Activated CD4-positive, alpha-beta T cell treated with anti-CD3 and anti-CD28 coated beads, Interleukin-2, Interleukin-4, amounts not matched to agents 100 ng/mL and 50 ng/mL, durations not matched to agents 16 hours and 8 hours (primary cell): ENCODE results near the gene RTTN.
"Not testable (repeated sequence)": the region's sequence is repeated elsewhere in the genome, so short reads cannot be mapped to it uniquely, and the experiment has no call there.

Experiments used
- DNase-seq: peaks from one replicate; pipeline ENCODE4 v3.0.0-alpha.2; 2020; ENCODE audit warnings: low spot score

The RTTN gene

DNA sequence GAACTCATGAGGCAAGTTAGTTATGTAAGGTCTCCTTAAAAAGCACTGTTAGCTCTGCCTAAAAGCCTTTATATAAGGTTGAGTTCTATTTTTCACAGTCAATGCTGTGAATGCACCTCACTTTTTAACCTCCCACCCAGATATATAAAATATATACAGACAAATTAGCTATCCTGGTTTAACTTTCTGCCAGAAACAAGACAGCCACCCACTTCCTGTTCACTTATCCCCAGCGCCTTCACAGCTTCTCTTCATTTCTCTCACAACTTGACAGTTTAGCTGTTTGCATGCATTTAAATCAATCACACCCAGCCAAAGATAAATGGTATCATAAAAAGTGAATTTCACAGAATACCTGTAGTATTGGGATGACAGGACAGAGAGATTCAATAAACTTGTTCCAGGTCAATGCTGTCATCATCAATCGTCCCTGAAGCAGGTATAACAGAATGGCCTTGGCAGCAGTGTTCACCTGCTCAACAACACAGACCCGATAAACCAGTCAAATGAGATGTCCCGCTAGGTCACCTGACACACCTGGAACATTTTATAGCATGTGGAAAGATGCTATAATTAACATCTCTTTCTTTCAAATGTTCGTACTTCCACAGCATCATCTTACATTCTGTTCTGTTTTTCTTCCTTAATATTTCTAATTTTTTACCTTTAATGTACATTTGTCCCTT is 55.7 kb downstream of the RTTN start:
- DNase-seq: no peak

GRCh38 chr18:70149156-70149555 is 56.3 kb downstream of the RTTN start:
- no peak for DNase-seq

DNA sequence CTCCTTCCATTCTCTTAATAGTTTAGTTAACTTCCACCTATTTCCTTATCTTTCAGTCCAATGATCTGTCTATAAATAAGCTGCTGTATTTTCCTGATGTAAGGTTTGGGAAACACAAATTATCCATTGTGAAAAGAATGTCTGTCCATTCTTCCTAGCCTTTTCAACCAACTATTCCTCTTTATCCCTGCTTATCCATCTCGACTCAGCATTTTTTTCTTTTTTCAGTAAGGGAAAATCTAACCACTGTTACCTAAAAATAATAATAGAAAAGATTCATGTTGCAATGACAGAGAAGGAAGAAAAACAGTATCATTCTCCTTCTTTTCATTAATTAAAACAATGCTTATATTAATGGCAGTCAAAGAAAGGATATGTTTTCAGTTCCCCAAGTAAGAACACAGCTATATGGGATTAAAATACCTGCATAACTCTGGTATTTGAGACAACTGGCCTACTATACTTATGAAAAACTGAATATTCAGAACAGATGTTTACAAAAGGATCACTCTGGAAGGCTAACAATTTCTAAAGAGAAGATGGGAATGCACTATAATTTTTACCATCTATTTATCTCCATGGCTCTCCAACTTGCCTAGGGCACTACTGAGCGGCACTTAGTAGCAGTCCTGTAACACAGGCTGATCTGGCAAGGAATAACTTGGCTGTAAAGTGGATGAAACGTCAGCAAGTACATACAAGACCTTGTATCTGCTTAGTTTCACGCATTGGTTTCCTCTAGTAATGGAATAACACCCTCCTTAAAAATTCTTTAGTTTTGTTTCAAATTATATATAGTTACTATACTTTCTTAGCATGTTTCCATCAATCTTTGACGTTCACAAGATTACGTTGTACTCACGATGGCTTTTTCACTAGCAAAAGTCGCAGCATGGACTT is 57.2 kb downstream of the RTTN start:
- no peak for DNase-seq

- no peak for DNase-seq
These were observed 59.3 kb downstream of the RTTN start for GRCh38 chr18:70146174-70146573.

GRCh38 chr18:70142001-70142400 is 63.5 kb downstream of the RTTN start:
- no peak for DNase-seq

GRCh38 chr18:70139138-70139537 is 66.3 kb downstream of the RTTN start:
- no peak for DNase-seq

DNA sequence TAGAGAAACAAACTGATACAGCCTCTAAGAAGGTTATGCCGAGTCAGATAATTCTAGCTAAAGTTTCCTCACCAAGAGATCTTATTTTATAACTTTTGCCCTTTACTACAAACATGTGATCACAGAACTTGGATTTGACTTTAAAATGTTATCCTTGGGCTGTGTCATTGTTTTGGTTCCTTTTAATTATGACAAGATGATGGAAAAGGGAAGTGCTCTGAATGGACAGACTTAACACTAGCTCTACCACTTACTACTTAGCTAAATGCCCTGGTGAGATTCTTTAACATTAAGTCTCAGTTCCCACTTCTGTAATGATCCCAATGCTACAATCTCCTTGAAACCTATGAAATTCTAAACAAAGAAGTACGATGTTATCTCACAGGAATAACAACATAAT is 69.9 kb downstream of the RTTN start:
- DNase-seq: no peak

DNA sequence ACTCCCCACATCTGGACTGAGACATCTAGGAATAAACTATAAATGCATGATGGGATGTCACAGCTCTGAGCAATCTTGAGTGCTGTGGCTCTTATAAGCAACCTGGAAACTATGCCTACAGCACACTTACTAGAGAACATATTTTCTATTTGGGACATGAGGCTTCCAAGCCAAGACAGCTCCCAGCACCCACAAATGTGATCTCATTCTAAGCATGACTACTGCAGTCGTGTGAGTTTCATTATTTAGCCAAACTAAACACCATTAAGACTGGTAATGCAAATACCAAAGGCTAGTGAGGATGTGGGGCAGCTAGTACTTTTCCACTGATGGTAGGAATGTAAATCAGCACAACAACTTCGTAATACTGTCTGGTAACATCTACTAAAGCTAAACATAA is 72.5 kb downstream of the RTTN start:
- DNase-seq: no peak

- DNase-seq: no peak
These were observed 77.2 kb downstream of the RTTN start for GRCh38 chr18:70128271-70128670.

GRCh38 chr18:70127359-70127758 is 78.1 kb downstream of the RTTN start:
- DNase-seq: no peak

- no peak for DNase-seq
These were observed 78.7 kb downstream of the RTTN start for GRCh38 chr18:70126832-70127231.

DNA sequence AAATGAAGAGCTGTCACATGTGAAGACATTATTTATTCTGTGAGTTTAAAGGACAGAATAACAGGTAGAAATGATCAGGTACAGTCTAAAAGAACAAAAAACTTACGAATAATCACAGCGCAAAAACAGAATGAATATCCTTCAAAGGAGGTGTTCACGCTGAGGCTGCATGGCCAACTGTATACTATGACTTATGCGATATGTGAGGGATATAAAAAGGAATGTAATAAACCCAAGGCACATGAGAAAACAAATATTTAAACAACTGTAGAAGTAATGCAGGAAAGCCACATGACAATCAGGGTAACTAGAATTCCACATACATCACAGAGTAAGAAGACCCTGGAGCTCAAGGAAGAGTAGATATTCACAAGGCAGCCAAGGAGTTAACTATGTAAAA is 81.3 kb downstream of the RTTN start:
- no peak for DNase-seq

DNA sequence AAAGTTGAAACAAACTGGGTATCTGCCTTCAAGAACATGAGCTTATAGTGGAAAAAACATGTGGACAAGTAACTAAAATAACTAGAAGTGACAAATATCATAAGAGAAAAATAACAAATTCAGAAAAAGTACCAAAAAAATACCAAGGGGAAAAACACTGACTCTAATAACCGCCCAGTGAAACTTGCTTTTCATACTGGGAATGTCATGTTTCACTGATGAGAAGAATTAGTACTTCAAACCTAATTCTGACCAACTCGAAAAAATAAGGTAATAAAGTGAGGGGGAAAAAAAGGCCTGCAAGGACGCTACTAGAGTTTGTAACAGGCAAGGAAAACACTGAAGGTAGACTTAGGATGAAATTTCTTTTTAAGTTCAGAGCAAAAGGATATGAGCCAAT is 83.6 kb downstream of the RTTN start:
- DNase-seq: no peak

DNA sequence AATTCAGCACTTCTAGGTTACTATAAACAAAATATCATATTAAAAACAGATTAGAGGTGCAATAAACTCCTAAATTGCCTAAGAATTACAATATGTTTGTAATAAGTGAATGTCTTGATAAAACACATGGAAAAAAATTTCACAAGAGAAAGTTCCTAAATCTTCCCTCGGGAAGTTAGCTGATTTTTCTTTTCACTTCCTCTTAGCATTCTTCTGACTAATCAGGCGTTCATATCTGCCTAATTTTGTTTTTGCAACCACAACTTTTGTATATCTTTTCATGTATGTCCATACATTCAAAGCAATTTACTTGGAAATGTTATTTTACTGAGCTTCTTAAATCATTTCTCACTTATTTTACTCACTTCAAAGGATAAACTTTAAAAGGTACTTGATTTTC is 88.5 kb downstream of the RTTN start:
- no peak for DNase-seq

GRCh38 chr18:70113511-70113910 is 92.0 kb downstream of the RTTN start:
- no peak for DNase-seq

DNA sequence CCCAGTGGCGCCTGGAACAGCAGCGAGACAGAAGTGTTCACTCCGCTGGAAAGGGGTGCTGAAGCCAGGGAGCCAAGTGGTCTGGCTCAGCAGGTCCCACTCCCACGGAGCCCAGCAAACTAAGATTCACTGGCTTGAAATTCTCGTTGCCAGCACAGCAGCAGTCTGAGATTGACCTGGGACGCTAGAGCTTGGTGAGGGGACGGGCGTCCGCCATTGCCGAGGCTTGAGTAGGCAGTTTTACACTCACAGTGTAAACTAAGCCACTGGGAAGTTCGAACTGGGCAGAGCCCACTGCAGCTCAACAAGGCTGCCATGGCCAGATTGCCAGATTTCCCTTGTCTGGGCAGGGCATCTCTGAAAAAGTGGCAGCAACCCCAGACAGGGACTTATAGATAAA is 94.8 kb downstream of the RTTN start:
- no peak for DNase-seq

DNA sequence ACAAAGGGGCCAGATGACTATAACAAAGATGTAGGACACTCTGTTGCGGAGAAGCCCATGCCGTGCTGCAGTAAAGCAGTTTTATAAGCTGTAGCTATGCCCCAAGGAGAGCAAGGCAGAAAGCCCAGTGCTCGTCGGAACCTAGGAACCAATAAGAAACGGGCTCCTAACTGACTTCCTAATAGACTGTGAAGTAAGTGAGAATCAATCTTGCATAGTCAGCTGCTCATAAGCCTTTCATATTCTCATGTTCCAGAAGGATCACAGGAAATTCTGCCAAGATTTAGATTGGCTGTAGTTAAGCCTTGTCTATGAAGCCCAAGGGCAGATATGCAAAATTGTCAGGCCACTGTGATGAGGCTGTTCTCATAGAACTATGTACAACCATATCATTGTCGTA is 98.4 kb downstream of the RTTN start:
- no peak for DNase-seq

- DNase-seq: not testable (repeated sequence)
These were observed 102.6 kb downstream of the RTTN start for GRCh38 chr18:70102854-70103253.

GRCh38 chr18:70089858-70090257 is 115.6 kb downstream of the RTTN start:
- no peak for DNase-seq

DNA sequence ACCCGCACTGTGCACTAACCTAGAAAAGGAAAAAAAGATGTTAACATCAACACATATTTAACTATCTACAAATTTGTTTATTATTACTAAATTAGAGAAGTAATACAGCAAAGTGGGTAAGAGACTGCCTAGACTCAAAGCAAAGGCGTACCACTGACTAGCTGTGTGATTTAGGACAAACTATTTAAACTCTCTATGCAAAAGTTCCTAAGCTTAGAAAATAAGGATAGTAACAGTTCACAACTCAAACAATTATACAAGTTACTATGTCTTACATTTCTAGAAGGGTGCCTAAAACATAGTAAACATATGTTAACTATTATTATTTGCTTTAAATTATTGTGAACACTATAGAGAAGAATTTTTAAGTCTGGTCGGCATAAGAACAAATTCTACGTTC is 119.4 kb downstream of the RTTN start:
- no peak for DNase-seq

DNA sequence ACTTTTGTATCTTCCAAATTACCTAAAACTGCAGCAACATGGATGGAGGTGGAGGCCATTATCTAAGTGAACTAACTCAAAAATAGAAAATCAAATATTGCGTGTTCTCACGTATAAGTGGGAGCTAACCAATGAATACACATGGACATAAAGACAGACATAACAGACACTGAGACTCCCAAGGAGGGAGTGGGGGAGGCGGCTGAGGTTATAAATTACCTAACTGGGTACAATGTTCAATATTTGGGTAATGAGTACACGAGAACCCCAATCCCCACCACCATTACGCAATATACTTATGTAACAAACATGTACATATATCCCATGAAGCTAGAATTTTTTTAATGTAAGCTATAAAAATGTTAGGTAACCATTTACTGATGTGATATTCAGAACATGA is 119.8 kb downstream of the RTTN start:
- DNase-seq: no peak

DNA sequence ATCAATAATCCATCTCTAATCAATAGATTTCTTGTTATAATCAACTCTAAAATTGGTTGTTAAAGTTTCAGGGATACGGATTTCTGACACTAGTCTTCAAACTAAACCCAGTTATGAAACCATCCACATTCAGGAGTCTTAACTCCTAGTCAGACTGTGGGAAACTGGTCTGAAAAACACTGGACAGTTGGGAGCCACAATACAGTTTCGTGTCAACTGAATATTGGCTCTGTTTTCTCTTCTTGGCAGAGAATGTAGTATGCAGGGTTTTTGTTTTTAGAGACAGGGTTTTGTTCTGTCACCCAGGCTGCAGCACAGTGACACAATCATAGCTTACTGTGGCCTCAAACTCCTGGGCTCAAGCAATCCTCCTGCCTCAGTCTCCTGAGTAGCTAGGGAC is 123.1 kb downstream of the RTTN start:
- no peak for DNase-seq

- no peak for DNase-seq
These were observed 127.4 kb downstream of the RTTN start for GRCh38 chr18:70078106-70078505.

DNA sequence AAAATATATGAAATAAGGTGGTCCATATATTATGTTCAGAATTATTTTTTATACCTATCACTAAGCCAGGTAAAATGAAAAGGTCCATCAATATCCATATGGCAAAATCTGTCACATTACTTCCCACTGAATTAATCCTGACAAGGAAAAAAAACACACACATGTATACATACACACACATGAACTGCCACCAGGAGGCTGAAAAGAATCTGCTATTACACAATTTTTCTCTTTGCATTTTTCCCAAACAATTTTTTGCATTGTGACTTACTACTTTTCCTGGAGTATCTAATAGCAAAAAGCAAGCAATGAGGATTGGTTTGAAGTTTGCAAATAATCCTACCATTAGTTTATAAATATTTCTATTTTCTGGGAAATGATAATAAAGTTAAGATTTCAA is 129.6 kb downstream of the RTTN start:
- DNase-seq: no peak
